C4-2B (cell line): Measurements from ENCODE around the gene FGF6.

Experiments used
- H3K27ac ChIP-seq: fragments of 450-650 bp; 2 replicates; pipeline ENCODE4 v1.5.1; 2017
- ZFX ChIP-seq: fragments of 450-650 bp; IDR thresholded peaks from 2 replicates; pipeline ENCODE4 v1.6.1; 2017
- TF ChIP-seq, protein P1 (sequence below): fragments of 450-650 bp; conservative IDR thresholded peaks from 2 replicates; pipeline ENCODE4 v1.5.1; 2017; ENCODE audit warnings: mild to moderate bottlenecking

The FGF6 gene, protein sequence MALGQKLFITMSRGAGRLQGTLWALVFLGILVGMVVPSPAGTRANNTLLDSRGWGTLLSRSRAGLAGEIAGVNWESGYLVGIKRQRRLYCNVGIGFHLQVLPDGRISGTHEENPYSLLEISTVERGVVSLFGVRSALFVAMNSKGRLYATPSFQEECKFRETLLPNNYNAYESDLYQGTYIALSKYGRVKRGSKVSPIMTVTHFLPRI

DNA sequence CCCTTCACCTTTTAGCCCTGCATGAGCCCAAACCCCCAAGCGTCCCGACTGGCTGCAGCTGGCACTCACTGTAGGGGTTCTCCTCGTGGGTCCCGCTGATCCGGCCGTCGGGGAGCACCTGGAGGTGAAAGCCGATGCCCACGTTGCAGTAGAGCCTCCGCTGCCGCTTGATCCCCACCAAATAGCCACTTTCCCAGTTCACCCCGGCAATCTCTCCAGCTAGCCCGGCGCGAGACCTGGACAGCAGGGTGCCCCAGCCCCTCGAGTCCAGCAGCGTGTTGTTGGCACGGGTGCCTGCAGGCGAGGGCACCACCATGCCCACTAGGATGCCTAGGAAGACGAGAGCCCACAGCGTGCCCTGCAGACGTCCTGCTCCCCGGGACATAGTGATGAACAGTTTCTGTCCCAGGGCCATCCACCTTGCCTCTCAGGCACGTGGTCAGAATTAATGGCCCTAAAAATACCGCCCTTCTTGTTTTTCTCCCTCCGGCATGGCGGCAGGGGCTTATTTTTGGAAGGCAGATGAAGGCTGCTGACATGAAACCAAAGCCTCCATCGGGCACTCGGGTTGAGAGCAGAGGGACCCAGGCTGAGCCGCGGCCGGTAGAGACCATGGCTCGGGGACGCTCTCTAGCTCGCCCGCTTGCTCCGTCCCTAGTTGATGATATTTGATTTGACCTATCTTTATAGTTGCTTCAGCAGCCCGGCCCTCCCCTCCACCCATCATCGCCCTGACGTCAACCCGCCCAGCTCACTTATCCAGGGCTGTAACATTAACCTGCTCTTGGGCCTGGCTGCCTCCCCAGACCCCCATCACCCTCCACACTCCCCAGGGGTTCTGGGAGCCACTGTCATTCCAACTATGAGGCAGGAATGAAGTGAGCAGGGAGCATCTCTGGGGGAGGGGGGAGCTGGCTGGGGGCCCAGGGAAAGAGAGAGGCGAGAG lies at the start of gene FGF6:
TSS of gene FGF6 (minus strand) at position 660 of the 946 bp plus-strand sequence. CDS start at position 415, 245 bp downstream.
- no peak within 1 kb of the TSS for H3K27ac ChIP-seq

DNA sequence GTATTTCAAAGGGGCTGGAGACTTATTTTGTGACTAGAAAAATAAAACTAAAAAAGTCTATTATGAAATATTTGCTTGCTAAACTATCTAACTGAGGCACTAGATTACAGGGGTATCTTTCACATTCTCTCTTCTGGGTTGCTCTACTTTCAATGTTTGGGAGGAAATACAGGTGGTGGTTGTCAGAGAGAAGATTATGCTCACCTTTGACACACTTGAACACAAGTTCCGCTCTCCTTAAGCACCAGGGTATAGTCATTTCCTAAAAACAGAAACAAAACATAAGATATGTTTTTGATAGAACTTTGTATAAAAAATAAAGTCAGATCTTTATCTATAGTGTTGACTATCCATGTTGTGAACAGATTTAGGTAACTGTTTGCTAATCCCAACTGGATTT lies 45.4 kb upstream of the FGF6 start:
- no peak for TF ChIP-seq ZFX
- TF ChIP-seq, protein P1, sequence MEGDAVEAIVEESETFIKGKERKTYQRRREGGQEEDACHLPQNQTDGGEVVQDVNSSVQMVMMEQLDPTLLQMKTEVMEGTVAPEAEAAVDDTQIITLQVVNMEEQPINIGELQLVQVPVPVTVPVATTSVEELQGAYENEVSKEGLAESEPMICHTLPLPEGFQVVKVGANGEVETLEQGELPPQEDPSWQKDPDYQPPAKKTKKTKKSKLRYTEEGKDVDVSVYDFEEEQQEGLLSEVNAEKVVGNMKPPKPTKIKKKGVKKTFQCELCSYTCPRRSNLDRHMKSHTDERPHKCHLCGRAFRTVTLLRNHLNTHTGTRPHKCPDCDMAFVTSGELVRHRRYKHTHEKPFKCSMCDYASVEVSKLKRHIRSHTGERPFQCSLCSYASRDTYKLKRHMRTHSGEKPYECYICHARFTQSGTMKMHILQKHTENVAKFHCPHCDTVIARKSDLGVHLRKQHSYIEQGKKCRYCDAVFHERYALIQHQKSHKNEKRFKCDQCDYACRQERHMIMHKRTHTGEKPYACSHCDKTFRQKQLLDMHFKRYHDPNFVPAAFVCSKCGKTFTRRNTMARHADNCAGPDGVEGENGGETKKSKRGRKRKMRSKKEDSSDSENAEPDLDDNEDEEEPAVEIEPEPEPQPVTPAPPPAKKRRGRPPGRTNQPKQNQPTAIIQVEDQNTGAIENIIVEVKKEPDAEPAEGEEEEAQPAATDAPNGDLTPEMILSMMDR, result no peak
- no peak overlapping the region for H3K27ac ChIP-seq

More for the DNA sequence above, at the start of gene FGF6:
- TF ChIP-seq ZFX, result no peak
- TF ChIP-seq, protein P1, result no peak

DNA sequence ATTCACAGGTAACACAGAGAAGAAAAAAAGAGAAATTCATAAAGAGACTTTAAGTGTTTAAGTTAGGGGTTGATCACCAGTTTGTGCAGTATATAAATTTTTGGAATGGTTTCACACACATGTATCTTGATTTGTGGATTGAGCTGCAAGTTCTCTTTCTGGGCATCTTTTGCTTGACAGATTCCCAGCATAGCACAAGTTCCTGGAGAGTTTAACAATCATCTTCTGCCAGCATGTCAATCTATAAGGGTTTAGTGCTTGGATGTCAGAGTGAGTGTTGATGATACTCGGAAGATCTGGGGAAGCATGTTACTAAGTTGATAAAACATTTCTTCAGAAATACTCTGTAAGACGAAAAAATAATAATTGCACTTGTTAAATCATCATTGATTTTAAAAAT lies 43.9 kb upstream of the FGF6 start:
- TF ChIP-seq, protein P1, result no peak
- no peak for TF ChIP-seq ZFX
- no peak overlapping the region for H3K27ac ChIP-seq

DNA sequence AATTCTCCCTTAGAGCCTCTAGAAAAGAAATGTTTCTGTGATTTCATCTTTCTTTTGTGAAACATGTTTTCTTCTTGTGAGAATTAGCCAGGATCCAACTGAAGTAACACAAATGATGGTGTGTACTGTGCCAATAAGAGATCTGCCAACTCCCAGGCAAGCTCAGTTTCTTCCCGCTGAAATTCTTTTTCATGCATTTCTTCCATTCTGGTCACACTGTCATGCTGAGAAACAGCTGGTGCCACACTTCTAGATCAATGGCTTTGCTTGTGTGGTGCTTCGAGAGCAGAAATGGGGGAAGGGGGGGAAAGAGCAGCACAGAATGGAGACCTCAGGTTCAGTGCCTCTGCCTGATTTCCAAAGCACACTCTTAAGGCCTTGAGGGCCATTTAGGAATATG lies 41.4 kb upstream of the FGF6 start:
- H3K27ac ChIP-seq, result no peak overlapping the region
- no peak for TF ChIP-seq ZFX
- TF ChIP-seq, protein P1, result no peak

DNA sequence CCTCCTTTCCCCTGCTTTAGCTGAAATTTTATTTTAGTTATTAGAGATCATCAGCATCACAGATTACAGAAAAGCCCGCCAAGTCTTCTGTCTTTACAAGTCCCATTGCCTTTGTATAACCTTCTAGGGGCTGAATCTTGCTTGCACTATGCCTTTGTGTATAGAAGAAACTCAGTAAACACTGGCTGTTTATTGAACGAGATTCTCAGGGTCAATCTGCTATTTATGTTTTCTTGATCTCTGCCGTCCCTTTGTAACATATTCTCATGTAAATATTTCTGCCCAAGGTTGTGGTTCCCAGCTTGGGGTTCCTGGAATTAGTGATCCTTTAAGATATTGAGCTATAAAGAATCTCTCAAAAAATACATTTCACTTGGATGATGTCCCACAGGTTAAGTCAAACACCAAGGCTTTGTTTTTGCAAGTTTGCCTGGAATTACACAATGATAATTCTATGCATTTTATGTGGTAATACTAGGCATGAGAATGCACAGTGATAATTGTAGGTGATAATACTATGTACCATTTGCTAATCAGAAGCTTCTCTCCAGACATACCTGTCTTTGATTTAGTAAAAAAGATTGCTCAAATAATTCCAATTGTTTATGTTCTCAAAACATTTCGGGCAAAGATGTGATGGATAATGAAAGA lies 40.6 kb upstream of the FGF6 start:
- TF ChIP-seq, protein P1, result no peak
- no peak for TF ChIP-seq ZFX

DNA sequence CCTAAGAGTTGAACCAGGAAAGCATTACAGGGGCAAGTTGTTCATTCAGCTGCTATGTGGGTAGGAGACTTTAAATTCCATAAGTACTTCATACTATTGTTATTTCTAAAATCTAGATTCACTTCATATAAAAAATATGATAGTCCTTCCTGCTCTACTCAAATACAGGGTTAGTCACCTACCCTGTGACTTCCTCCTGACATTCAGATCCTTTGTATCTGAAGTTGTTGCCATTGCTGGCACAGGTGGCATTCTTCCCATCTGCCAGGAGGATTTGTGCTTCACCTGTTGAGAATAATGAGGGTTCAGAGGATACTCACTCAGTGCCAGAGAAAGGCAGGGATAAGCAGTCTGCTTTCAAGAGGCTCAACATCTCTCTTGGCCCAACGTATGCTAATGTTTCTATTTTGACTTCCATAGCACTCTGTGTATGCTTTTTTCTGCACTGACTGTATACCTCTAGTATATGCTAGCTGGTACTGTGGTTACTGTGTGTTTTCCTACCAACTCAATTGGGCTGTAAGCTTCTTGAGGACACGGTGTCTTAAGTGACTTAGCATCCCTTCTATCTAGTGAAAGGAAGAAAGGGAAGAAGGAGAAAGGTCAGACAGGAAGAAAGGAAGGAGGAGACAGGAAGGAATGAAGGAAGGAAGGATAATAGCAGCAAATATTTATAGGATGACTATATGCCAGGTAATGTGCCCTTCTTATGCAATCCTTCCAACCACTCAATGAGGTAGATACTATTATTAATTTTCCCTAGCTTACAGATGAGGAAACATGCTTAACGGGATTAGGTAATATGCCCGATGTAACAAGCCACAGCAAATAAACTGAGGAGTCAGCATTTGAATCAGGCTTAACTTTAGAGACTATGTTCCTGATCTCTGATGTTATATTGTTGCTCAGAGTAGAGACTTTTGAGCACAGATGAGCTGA lies 38.5 kb upstream of the FGF6 start:
- H3K27ac ChIP-seq, result no peak overlapping the region
- TF ChIP-seq ZFX, result no peak
- TF ChIP-seq, protein P1, result no peak

More for the DNA sequence above, 40.6 kb upstream of the FGF6 start:
- no peak overlapping the region for H3K27ac ChIP-seq
